HG03342 (cell line): ENCODE measurements around the gene TPK1.
A peak's percentile ranks its signal among the peaks of the same experiment; 100 is the strongest.
"Not testable (repeated sequence)": the region's sequence is repeated elsewhere in the genome, so short reads cannot be mapped to it uniquely, and the experiment has no call there.

Source experiments
- ATAC-seq: cut with Tn5 transposase; IDR thresholded peaks from one replicate; pipeline ENCODE4 v1.9.1; 2021; ENCODE audit warnings: mild to moderate bottlenecking, moderate library complexity; ENCODE audit not compliant: unreplicated experiment

The TPK1 gene

GRCh38 chr7:144649120-144649519, 186.7 kb downstream of the TPK1 start:
- peak; percentile 48 for ATAC-seq

GRCh38 chr7:144641389-144642044, 194.3 kb downstream of the TPK1 start:
- no peak for ATAC-seq

- ATAC-seq, result no peak
These were observed 203.1 kb downstream of the TPK1 start for GRCh38 chr7:144632724-144633123.

- ATAC-seq, result no peak
These were observed 206.3 kb downstream of the TPK1 start for GRCh38 chr7:144629598-144629997.

DNA sequence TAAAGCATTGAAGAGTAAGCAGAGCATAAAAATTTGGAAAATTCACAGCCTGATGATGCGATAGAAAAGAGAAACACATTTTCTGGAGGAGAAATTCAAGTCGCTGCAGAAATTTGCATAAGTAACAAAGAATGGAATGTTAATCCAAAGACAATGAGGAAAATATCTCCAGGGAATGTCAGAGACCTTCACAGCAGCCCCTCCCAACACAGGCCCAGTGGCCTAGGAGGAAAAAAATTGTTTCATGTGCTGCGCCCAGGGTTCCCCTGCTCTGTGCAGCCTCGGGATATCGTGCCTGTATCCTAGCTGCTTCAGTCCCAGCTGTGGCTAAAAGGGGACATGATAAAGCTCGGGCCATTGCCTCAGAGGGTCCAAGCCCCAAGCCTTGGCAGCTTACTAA, 206.8 kb downstream of the TPK1 start:
- no peak for ATAC-seq

DNA sequence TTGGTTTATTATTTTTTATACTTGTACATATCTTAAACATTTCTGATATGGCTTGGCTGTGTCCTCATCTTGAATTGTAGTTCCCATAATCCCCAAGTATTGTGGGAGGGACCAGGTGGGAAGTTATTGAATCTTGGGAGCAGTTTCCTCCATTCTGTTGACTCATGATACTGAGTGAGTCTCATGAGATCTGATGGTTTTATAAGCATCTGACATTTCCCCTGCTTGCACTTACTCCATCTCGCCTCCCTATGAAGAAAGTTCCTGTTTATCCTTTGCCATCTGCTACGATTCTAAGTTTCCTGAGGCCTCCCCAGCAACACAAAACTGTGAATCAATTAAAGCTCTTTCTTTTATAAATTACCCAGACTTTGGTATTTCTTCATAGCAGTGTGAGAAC, 207.7 kb downstream of the TPK1 start:
- no peak for ATAC-seq

DNA sequence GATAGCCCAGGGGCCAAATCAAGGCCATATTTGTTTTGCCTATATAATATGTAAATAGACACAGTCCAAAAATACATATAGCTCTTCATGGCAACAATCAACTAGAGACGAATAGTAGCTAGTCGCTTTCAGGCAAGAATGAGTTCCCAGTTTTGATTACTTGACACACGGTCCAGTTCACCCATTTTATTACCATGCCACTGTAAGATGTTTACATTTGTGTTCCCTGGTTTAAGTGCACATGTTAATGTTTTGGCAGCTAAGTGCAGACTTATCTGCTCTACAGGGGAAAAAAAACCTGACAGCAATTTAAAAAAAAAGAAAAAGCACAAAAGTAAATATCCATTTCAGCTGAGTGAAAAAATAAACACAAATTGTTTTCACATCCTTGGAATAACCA, 213.1 kb downstream of the TPK1 start:
- ATAC-seq, result no peak

DNA sequence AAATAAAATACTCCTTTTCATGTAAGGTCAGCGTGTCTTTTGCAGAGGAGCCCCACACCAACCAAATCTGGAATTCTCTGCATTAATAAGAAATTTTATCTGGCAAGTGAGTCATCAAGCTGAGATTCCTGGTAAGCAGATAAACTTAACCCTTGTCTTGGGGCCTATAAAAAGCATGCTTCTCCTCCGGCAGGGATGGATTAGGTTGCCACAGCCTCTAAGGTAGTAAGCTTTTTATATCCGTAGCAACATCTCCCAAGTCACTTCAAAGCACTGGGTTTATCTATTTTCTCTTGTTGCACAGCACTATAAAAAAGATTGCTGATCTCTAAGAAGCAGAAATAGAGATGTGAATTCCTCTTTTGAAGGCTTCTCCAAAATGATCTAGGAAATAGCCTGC, 229.6 kb downstream of the TPK1 start:
- ATAC-seq, result no peak

GRCh38 chr7:144596953-144597352, 238.9 kb downstream of the TPK1 start:
- ATAC-seq, result no peak

GRCh38 chr7:144594580-144594979, 241.3 kb downstream of the TPK1 start:
- no peak for ATAC-seq

DNA sequence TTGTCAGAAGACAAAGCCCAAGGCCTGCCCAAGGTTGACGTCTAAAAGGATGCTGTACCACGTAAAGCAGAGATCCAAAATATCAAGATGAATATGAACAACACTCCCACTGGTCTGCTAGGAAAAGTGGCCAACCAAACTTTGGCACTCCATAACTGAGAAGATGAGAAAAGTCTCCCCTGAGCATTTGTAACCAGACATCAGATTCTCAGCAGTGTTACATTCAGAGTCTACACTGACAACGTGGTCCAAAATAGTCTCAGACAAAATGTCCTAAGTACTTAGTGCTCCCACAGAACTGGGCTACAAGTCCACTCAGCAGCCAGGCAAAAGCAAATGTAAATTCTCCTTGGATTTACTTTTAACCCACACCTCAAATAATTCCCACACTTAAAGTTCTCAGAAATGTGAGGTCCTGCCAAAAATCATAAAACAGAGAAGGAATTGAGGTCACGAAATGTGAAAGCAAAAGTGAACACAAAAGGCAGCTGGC, 247.2 kb downstream of the TPK1 start:
- no peak for ATAC-seq

GRCh38 chr7:144587701-144588100, 248.2 kb downstream of the TPK1 start:
- ATAC-seq, result no peak

DNA sequence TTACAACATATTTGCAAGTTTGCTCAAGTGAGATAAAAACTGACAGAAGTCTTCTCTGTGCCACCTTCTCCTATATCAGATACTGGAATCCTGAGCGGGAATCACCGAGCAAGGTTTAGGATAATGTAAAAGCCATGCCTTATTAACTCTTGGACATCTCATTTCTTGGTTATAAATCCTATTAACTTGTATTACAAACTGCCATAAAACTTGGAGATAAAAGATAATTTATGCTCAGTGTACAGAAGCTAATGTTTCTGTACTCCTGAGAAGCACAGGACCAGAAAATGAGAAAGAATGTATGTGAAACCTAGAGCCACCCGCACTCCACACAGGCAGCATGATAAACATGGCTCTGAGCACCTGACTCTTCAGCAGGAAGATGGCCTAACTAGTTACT, 251.1 kb downstream of the TPK1 start:
- no peak for ATAC-seq

DNA sequence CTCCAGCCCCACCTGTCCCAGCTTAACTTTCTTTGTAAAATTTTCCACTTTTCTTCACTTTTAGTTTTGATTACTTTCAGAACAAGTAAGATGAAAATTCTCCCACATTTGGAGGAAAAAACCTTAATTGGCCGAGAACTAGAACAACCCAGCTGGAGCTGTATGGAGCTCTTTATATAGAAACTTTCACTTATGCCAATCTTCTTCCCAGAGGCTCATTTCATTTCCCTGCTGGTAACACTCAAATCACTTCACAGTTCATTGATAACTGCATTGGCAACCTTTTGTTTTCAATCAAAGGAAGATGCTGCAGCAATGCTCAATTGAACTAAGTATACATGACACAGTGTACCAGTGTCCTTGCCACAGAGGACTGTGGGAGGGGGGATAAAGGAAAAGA, 256.2 kb downstream of the TPK1 start:
- no peak for ATAC-seq

DNA sequence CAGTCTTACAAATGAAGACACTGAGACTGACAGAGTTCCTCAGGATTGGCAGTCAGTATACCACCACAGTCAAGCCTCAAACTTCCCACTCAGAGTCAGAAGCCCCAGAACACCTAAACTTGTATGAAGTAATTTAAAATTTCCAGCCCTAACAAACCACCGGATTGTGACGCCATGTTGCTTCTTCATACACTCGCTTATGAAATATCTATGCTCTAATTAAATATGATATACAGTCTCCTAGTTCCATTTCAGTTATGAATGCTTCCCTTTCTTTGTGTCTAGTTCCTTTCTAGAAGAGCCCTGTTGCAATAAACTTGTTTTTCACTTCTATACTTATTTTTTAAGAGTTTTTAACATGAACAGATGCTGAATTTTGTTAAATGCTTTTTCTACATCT, 260.4 kb downstream of the TPK1 start:
- no peak for ATAC-seq

DNA sequence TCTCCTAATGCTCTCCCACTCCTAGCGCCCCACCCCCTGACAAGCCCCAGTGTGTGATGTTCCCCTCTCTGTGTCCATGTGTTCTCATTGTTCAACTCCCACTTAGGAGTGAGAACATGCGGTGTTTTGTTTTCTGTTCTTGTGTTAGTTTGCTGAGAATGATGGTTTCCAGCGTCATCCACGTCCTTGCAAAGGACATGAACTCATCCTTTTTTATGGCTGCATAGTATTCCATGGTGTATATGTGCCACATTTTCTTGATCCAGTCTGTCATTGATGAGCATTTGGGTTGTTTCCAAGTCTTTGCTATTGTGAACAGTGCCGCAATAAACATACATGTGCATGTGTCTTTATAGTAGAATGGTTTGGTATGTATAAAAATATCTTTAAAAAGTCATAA, 261.1 kb downstream of the TPK1 start:
- ATAC-seq, result not testable (repeated sequence)

GRCh38 chr7:144568233-144568632, 267.6 kb downstream of the TPK1 start:
- ATAC-seq, result no peak

DNA sequence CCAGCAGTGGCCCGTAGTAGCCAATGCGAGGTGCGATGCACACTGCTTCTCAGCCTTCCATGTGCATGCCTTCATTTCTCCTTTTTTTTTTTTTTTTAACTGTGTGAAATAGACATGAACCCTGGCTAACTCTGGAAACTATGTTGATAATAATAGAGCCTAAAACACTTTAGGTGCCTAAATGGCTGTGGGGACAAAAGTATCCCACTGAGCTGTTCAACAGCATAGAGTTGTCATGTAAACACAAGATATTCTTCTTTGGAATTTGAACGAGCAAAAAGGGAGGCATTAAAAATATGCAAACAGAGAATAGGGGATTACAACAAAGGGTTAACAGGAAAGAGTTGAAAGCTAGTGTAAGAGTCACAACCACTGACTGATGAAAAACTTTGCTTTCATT, 270.3 kb downstream of the TPK1 start:
- ATAC-seq, result no peak

GRCh38 chr7:144549861-144550260, 286.0 kb downstream of the TPK1 start:
- no peak for ATAC-seq

DNA sequence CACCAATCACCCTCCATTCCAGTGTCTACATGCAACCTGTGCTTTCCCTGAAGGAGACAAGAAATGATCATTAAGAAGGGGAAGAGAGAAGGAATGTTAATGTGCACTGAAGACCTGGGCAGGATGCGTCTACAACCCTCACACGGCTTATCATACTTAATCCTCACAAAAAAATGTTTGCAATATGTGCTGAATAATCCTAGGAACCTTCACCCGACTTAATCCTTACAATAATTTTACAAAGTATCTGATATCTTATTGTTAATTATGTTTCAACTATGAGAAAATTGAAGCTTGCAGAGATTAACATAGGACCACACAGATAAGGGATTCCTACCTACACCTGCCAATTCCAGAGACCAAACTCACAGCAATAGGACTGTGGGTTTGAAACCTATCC, 287.3 kb downstream of the TPK1 start:
- no peak for ATAC-seq

DNA sequence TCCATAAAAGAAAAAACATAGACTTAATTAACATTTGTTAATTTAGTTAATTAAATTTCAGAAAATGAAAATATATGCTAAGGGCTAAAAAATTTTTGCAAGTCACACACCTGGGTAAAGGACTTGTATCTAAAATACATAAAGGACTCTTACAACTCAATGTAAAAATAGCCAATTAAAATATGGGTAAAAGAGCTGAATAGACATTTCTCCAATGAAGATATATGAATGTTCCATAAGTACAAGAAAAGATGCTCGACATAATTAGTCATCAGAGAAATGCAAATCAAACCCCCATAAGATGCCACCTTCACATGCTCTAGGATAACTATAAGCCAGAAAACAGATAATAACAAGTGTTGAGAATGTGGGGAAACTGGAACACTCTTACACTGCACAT, 288.0 kb downstream of the TPK1 start:
- no peak for ATAC-seq

DNA sequence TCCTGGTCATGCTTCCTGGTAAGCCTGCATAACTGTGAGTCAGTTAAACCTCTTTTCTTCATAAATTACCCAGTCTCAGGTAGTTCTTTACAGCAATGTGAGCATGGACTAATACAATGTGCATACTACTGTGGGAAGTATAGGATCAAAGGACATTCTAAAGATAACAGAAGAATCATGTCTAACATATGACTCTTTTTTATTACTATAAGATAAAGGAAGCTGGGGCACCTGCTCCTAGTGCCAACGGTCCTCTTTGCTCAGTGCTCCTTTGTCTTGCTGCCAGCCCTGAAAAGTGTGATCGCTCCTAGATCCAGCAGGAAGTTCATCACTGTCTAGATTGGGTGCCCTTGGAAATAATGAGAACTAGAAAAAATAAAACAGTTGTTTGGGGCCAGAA, 289.1 kb downstream of the TPK1 start:
- ATAC-seq, result no peak

DNA sequence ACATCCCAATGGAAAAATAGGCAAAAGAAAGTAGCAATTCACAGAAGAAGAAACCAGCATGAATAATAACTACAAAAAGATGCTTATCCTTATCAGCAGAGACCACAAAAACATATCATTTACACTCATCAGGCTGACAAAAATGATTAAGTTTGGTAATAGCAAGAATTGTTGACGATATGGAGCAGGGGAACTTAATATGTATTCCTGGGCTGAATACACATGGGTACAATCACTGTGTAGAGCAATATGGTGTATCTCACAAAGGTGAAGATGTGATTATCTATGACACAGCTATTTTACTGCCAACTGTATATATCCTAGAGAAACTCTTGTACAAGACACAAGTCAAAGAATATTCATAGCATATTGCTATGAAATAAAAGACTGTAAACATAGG, 290.5 kb downstream of the TPK1 start:
- no peak for ATAC-seq
